NCI-H82 (cell line): Measurements from ENCODE around the gene CD2BP2.
A peak's percentile ranks its signal among the peaks of the same experiment; 100 is the strongest.

ENCODE experiments used
- DNase-seq: peaks from one replicate; lab custom pipeline; 2025; lab: John Stamatoyannopoulos, UW

The CD2BP2 gene

GRCh38 chr16:30378236-30379157 is 23.4 kb upstream of the CD2BP2 start:
- DNase-seq = peak; percentile 98

DNA sequence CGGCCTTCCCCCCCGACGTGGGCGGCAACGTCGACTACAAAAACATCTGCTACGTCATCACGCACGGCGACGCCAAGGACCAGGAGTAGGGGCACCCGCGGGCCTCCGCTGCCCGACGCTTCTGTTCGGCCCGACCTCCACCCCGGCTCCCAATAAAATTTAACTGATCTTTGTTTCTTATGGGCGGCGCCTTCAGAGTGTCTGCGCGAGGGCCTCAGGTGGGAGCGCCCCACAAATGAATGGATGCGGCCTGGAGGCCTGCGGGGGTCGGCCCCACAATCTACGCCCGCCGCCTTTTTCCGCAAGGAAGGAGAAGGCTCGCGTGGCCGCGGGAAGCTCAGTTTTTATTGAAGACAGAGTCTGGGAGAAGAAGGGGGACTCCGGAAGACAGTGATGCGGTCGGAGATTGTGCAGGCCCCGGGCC is 22.7 kb upstream of the CD2BP2 start:
- DNase-seq = peak; percentile 87

DNA sequence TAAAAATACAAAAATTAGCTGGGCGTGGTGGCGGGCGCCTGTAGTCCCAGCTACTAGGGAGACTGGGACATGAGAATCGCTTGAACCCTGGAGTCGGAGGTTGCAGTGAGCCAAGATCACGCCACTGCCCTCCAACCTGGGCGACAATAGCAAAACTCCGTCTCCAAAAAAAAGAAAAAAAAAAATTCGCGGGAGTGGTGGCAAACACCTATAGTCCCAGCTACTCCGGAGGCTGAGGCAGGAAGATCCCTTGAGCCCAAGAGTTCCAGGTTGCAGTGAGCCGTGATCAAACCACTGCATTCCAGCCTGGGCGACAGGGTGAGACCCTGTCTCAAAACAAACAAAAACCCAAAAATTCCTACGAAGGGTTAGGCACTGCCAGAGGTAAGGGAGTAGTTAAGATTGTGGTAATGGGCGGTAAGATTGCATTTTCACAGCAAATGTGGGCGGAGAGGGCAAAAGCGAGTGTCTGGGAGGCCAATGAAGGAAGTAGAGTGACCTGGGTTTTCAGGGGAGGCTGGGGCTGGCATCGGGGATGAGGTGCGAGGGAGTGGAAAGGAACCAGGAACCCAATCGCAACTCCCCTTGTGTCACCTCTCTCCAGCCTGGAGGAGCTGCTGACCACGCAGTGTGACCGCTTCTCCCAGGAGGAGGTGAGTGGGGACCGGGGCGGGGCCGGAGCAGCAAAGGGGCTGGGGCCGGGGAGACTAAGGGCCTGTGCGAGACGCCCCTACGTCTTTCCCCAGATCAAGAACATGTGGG is 22.1 kb upstream of the CD2BP2 start:
- DNase-seq = no peak

DNA sequence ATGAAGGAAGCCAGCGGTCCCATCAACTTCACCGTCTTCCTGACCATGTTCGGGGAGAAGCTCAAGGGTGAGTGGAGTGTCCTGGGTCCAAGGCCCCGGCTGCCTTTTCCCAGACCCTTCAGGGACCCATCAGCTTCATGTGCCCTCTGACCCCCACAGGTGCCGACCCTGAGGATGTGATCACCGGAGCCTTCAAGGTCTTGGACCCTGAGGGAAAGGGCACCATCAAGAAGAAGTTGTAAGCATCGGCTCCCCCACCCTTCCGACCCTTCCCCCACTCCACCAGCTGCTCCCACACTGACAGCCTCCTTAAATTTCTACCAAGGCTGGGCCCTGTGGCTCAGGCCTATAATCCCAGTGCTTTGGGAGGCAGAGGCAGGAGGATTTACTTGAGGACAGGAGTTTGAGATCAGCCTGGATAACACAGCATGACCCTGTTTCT is 21.4 kb upstream of the CD2BP2 start:
- peak; percentile 85 for DNase-seq

- DNase-seq = no peak
Observed at GRCh38 chr16:30375864-30376263, 20.8 kb upstream of the CD2BP2 start.

DNA sequence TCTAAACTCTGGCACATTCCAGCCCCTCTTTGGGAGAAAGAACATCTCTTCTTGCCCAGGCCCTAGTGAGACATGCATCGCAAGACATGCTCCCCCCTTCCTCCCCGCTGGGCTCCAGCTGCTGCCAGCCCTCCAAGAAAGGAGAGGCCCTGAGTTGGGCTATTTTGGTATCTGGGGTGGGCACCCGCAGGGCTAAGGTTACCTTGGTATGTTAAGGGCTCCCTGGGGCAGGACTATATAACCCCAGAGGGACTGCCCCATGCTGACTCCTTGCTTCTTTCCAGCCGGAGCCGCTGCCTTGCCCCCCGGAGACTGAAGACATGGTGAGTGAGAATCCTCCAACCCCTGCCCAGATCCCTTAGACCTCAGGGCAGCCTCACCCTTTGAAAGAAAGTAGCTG is 19.4 kb upstream of the CD2BP2 start, which contains the start of gene MYL11:
Gene MYL11, plus strand, starts transcription at position 265 of the 400 bp plus-strand sequence. Its CDS starts 56 bp downstream, at position 321.
- DNase-seq = no peak

DNA sequence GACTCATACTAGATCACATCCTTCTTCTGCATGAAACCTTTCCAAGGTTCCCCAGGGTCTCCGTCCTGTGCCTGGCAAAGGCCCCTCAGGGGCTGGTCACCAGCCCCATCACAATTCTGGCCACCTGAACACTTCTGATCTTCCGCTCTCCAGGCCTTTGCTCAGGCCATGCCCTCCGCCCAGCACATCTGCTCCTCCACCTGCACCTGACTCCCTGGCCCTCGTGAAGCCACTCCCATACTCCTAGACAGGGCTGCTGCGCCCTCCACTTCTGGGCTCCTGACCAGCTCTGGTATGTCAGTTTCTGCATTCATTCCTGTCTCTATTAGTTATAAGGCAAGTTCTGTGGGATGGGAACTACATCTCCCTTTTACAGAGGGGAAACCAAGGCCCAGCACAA is 17.6 kb upstream of the CD2BP2 start:
- DNase-seq = no peak

GRCh38 chr16:30372038-30372712 is 17.1 kb upstream of the CD2BP2 start:
- peak; percentile 34 for DNase-seq

DNA sequence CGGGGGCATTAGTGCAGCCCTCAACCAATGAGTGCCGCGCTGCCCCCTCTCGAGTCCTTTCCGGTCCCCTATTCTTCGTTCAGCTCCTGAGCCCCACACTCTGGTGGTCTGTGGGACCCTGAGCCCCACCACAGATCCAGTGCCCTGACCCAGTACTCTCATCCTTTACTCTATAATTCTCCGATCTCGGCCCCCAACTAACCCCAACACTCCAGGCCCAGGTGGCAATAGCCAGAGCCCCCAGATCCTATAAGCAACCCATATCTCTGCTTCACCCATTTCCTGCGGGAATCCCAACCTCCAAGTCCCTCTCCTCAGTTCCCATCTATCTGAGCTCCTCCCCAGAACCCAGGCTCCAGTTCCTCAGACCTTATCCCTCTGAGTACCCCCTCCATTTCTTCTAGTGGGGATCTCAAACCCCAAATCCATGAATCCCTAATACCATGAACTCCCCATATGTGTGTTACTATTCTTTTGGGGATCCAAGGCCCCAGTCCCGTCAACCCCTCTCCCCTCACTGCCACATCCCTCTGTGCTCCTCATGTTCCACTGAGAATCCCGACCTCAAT is 16.2 kb upstream of the CD2BP2 start:
- DNase-seq = no peak

- peak; percentile 100 for DNase-seq
Observed at GRCh38 chr16:30370456-30371247, 15.5 kb upstream of the CD2BP2 start, which contains the start of gene TBC1D10B. Gene TBC1D10B, minus strand, starts transcription at chr16:30370494. Its CDS starts 311 bp downstream, at chr16:30370183.

DNA sequence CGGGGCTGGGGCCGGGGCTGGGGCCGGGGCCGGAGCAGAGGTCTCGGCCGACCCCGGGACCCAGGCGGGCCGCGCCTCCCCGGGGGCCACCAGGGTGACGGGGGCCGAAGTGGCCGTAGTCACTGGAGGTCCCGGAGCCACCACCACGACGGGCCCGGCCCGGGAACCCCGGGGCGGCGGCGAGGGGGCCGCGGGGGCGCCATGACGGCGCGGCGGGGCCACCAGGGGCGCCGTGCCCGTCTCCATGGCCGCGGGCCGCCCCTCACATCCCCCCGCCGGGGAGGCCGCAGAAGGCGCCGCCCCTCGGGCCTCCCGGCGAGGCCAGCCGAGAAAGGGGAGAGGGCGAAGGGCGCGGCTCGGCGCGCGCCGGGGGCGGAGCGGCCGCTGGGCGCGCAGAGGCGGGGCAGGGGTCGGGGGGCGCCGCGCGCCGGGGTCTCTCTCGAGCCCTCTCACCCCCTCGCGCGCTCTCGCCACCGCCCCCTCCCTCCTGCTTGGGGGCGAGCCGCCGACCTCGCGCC is 14.9 kb upstream of the CD2BP2 start:
- no peak for DNase-seq

- DNase-seq = peak; percentile 21
Observed at GRCh38 chr16:30369091-30369937, 14.2 kb upstream of the CD2BP2 start.

DNA sequence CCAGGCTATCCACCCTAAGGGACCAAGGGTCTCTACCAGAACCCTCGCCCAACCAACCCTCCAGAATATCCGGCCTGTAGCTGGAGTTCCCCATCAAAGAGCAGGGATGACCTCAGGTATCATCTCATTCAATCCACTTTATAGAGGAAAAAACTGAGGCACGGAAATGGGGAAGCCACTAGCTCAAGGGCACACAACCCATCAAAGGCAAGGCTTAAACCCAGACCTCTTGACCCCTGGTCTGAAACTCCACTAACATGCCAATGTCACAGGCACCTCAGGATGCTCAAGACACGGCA is 13.6 kb upstream of the CD2BP2 start:
- no peak for DNase-seq

- DNase-seq = peak; percentile 15
Observed at GRCh38 chr16:30368122-30368791, 13.1 kb upstream of the CD2BP2 start.

DNA sequence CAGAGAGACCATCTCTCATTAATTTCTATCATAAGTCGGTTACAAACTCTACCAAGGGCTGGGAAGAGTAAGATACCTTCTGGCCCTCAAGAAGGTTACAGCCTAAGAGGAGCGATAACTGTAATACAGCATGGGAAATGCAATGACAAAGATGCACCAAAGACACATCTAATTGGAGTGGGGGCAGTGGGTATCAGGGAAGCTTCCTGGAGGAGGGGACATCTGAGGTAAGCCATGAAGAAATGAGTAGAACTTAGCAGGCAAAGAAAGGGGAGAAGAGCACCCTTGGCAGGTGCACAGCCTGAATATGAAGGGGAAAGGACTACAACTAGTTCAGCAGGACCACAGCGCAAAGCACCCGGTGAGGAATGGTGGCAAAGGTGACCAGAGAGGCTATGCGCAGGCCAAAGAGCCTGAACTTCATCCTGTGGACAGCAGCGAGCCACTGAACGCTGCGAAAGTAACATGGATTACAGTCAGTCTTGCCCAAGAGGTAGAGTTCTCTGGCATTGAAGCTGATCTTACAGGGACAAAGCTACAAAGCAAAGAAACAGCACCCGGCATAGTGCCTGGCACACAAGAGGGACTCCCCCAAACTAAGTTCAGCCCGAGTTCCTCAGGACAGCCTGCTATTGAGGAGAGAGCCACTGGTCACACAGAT is 12.4 kb upstream of the CD2BP2 start:
- DNase-seq = no peak

DNA sequence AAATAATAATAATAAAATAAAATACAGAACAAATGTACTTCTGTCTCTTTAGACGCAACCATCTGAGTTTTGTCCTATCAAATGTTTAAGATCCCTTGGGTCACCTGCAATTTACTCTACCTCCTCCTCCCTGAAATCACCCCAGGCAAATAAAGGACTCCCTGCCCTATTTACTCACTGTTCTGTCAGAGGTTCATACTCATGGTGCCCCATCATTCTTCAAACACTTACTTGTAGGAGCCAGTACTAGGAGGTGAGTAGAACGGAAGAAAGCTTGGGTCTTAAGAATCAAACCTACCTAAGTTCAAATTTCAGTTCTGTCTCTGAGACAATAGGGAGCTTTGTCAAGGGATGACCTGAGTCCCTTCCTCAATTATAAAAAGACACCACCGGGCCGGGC is 11.4 kb upstream of the CD2BP2 start:
- no peak for DNase-seq

GRCh38 chr16:30365200-30365599 is 10.1 kb upstream of the CD2BP2 start:
- DNase-seq = no peak

DNA sequence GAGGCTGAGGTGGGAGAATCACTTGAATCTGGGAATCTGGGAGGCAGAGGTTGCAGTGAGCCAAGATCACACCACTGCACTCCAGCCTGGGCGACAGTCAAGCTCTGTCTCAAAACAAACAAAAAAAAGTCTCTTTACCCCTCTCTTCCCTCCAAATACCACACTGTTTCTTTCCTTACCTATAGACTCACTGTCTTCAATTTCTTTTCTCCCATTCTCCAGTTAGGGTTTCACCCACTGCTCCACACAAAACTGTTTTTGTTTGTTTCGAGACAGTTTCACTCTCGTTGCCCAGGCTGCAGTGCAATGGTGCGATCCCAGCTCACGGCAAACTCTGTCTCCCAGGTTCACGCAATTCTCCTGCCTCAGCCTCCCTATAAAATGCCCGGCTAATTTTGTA is 6.1 kb upstream of the CD2BP2 start:
- DNase-seq = no peak

GRCh38 chr16:30359871-30360170 is 4.7 kb upstream of the CD2BP2 start:
- no peak for DNase-seq
